Endothelial cell of umbilical vein (primary cell): ENCODE data around the gene TRAF1. TPM values are rescaled to one million over a fixed set of nuclear protein-coding genes. Genes with fewer than 3 reads are reported as not detected.

Experiments used
- BruUV-seq: library from RNA; stranded (reverse); fragments of 400-500 nt; replicated peaks from 2 replicates; lab custom pipeline; 2021; lab: Mats Ljungman, UMichigan
- CTCF ChIA-PET: fragments of 300-600, 350-600 bp; sonication (Branson Sonifier 250); formaldehyde crosslinking; loops from one replicate; lab custom pipeline; 2021; ENCODE audit warnings: antibody characterized with exemption, inconsistent platforms; lab: Charles Lee
- POLR2A ChIA-PET: fragments of 300-600, 350-600 bp; sonication (Branson Sonifier 250); formaldehyde crosslinking; loops from one replicate; lab custom pipeline; 2021; ENCODE audit warnings: antibody characterized with exemption, inconsistent platforms; lab: Charles Lee
- DNase-seq: peaks from one replicate; pipeline ENCODE4 v3.0.0-alpha.2; 2011; ENCODE audit warnings: low read depth, low spot score
- FAIRE-seq: peaks from 2 replicates; lab custom pipeline; 2011; peaks lifted over from hg19 to GRCh38; lab: Jason Lieb, UNC
- H2AFZ ChIP-seq: 2 replicates; pipeline ENCODE4 v1.6.0; 2012; ENCODE audit warnings: low read depth, low read length, control low read depth, inconsistent platforms
- H3K27ac ChIP-seq: 2 replicates; pipeline ENCODE4 v1.5.1; 2011; ENCODE audit warnings: low read depth, mild to moderate bottlenecking, control low read depth, low read length, moderate library complexity; ENCODE audit not compliant: insufficient read depth
- H3K27me3 ChIP-seq, 2 experiments: 2 replicates each; pipeline versions ENCODE4 v1.6.0 to v1.6.1; 2011; ENCODE audit warnings: low read length in 2 of 2, mixed read lengths in 1 of 2; ENCODE audit not compliant: control insufficient read depth in 2 of 2, insufficient read depth in 2 of 2
- H3K36me3 ChIP-seq, 2 experiments: 2 replicates in 1 of 2; 3 replicates in 1 of 2; pipeline ENCODE4 v1.5.1; 2011; ENCODE audit warnings: low read length in 2 of 2, mild to moderate bottlenecking in 1 of 2, moderate library complexity in 1 of 2; ENCODE audit not compliant: control insufficient read depth in 2 of 2, insufficient read depth in 2 of 2; ENCODE audit errors: extremely low read depth in 1 of 2
- H3K4me1 ChIP-seq: 3 replicates; pipeline ENCODE4 v1.5.1; 2011; ENCODE audit warnings: mild to moderate bottlenecking, low read length; ENCODE audit not compliant: control insufficient read depth, insufficient read depth; ENCODE audit errors: extremely low read depth
- H3K4me2 ChIP-seq: 2 replicates; pipeline ENCODE4 v1.6.1; 2011; ENCODE audit warnings: low read length, control low read depth, mixed read lengths; ENCODE audit not compliant: insufficient read depth
- H3K4me3 ChIP-seq, 3 experiments: fragments of 200-600 bp in 1 of 3; sonication (generic), shearing (Covaris generic) in 1 of 3; replicated peaks in 1 of 3; 2 replicates each; pipeline ENCODE4 v1.5.1; 2011 to 2016; ENCODE audit warnings: control low read depth in 3 of 3, low read length in 3 of 3, mild to moderate bottlenecking in 2 of 3, inconsistent platforms in 1 of 3, low read depth in 1 of 3, moderate library complexity in 1 of 3; ENCODE audit not compliant: insufficient read depth in 1 of 3
- H3K79me2 ChIP-seq: 2 replicates; pipeline ENCODE4 v1.6.0; 2012; ENCODE audit warnings: low read length, inconsistent platforms; ENCODE audit not compliant: control insufficient read depth, insufficient read depth
- H3K9ac ChIP-seq: replicated peaks from 2 replicates; pipeline ENCODE3; 2011; ENCODE audit warnings: low read length, control low read depth; ENCODE audit not compliant: insufficient read depth; ENCODE audit errors: extremely low read depth
- H3K9me1 ChIP-seq: replicated peaks from 3 replicates; pipeline ENCODE4 v1.6.0; 2011; ENCODE audit warnings: mild to moderate bottlenecking, low read length; ENCODE audit not compliant: control insufficient read depth, insufficient read depth; ENCODE audit errors: extremely low read depth
- H3K9me3 ChIP-seq: replicated peaks from 2 replicates; pipeline ENCODE4 v1.5.1; 2012; ENCODE audit warnings: low read length, inconsistent platforms; ENCODE audit not compliant: control insufficient read depth, insufficient read depth
- H4K20me1 ChIP-seq: replicated peaks from 2 replicates; pipeline ENCODE3; 2011; ENCODE audit warnings: mild to moderate bottlenecking, low read length; ENCODE audit not compliant: control insufficient read depth, insufficient read depth; ENCODE audit errors: extremely low read depth
- CTCF ChIP-seq, 2 donors: IDR thresholded peaks; 1 replicate in 1 of 2; 2 replicates in 1 of 2; pipeline ENCODE4 v1.5.1; 2011; ENCODE audit warnings: low read length in 2 of 2, mild to moderate bottlenecking in 2 of 2, moderate library complexity in 2 of 2, control low read depth in 1 of 2, inconsistent platforms in 1 of 2, low read depth in 1 of 2; ENCODE audit not compliant: insufficient read depth in 1 of 2; ENCODE audit errors: extremely low read depth in 1 of 2
- EZH2 ChIP-seq: IDR thresholded peaks from 2 replicates; pipeline ENCODE4 v1.6.1; 2012; ENCODE audit warnings: borderline replicate concordance, low read depth, mild to moderate bottlenecking, moderate library complexity, low read length, inconsistent platforms; ENCODE audit not compliant: severe bottlenecking
- FOS ChIP-seq: IDR thresholded peaks from 2 replicates; pipeline ENCODE4 v1.6.1; 2011; ENCODE audit warnings: mild to moderate bottlenecking, low read length, moderate library complexity, borderline replicate concordance; ENCODE audit not compliant: insufficient read depth
- GATA2 ChIP-seq: IDR thresholded peaks from 2 replicates; pipeline ENCODE4 v1.7.0; 2011; ENCODE audit warnings: low read depth, mild to moderate bottlenecking, moderate library complexity, mixed read lengths, low read length; ENCODE audit not compliant: insufficient read length, insufficient read depth
- JUN ChIP-seq: IDR thresholded peaks from 2 replicates; pipeline ENCODE4 v1.6.1; 2011; ENCODE audit warnings: borderline replicate concordance, low read depth; ENCODE audit not compliant: insufficient read length, insufficient read depth
- MAX ChIP-seq: IDR thresholded peaks from 2 replicates; pipeline ENCODE4 v1.6.1; 2011; ENCODE audit not compliant: insufficient read depth, insufficient read length
- MYC ChIP-seq: IDR thresholded peaks from one replicate; pipeline ENCODE4 v1.6.1; 2011; ENCODE audit warnings: mild to moderate bottlenecking, low read depth, low read length
- POLR2A ChIP-seq: IDR thresholded peaks from 2 replicates; pipeline ENCODE4 v1.6.1; 2012; ENCODE audit warnings: low read depth, mild to moderate bottlenecking, control low read depth, low read length
- POLR2AphosphoS5 ChIP-seq: IDR thresholded peaks from 2 replicates; pipeline ENCODE4 v1.6.1; 2012; ENCODE audit warnings: low read depth, mild to moderate bottlenecking, control low read depth, low read length, moderate library complexity; ENCODE audit not compliant: insufficient read depth
- dilution Hi-C: fragments of 300-500 bp; cut with MboI; formaldehyde crosslinking; loops from one replicate; pipeline ENCODE4 v1.15.0; 2019; ENCODE audit warnings: low sequenced_read_pairs; ENCODE audit not compliant: extremely low pct_ligation_motif_present
- intact Hi-C: fragments of 100-400 bp; cut with micrococcal nuclease; formaldehyde crosslinking; loops from one replicate; pipeline ENCODE4 v1.10.0; 2022
- polyA plus RNA-seq, 4 experiments: library from polyadenylated mRNA; depleted of rRNA in 3 of 4; stranded (reverse) in 3 of 4; unstranded in 1 of 4; fragments of >200 nt; gene quantifications; 2 replicates each; pipeline versions ENCODE4 v1.2.1 to v1.2.3, GENCODE V29; 2011 to 2012; ENCODE audit warnings: missing spikeins in 1 of 4
- total RNA-seq: library from RNA; stranded (reverse); gene quantifications from 2 replicates; pipeline ENCODE4 v1.2.3, GENCODE V29; 2021

Gene TRAF1
- total and polyA plus RNA-seq, 2 donors (not counting 3 experiments of a cell fraction or from before 2014, with no cell fraction given) = 2.0 to 2.6 TPM

GRCh38 chr9:120919843-120920805 is 6.5 kb downstream of the TRAF1 start:
- ChIA-PET POLR2A (interaction anchor here (0.7 kb wide), 1 partner anchor 369 kb away, joined by 3 read pairs; no protein-coding TSS in a partner anchor), CTCF (interaction anchor here (0.8 to 1.6 kb wide), 3 partner anchors 12 to 17 kb away, joined by 3 to 6 read pairs (median 4); no protein-coding TSS in a partner anchor)
- H3K4me2 ChIP-seq = no peak overlapping the region
- no TSS peak for BruUV-seq
- H3K9ac ChIP-seq = no peak overlapping the region
- H3K79me2 ChIP-seq = no peaks in the 10 kb centered on the region
- no peaks in the 10 kb centered on the region for H3K27me3 ChIP-seq
- dilution Hi-C loops = no loop called here
- TF ChIP-seq POLR2AphosphoS5 (no peak), FOS (no peak), JUN (no peak), MYC (no peak), POLR2A (no peak), EZH2 (no peak), CTCF (IDR thresholded peaks at IDR 0.05; ENCODE audit: extremely low read depth in 1 of 2, insufficient read depth in 1 of 2, low read depth in 1 of 2, low read length in 2 of 2) (no peak), GATA2 (no peak), MAX (no peak)
- no peak for DNase-seq
- H3K4me1 ChIP-seq = no peaks in the 10 kb centered on the region
- no peak overlapping the region for H3K4me3 ChIP-seq
- no peak overlapping the region for H3K27ac ChIP-seq
- intact Hi-C loops = no loop called here
- no peaks in the 10 kb centered on the region for H3K36me3 ChIP-seq
- FAIRE-seq = peak; percentile 18
- H2AFZ ChIP-seq = no peak overlapping the region
- H3K9me3 ChIP-seq = no peaks in the 10 kb centered on the region
- no peaks in the 10 kb centered on the region for H4K20me1 ChIP-seq
- H3K9me1 ChIP-seq = no peaks in the 10 kb centered on the region
